ENCODE results near the gene ATP2A1. TPM values are rescaled to one million over a fixed set of nuclear protein-coding genes. Genes with fewer than 3 reads are reported as not detected.

The ATP2A1 gene
- total RNA-seq, 1 experiment from 2014 or later = 10.3 TPM

- Histone ChIP-seq H3K9me2 (ENCODE audit: insufficient read depth) (no peaks in the 10 kb centered on the region), H3K9ac (ENCODE audit: low read length) (peak within 1 kb of the TSS; percentile 79), H3K9me3 (ENCODE audit: control insufficient read depth in 1 of 2, insufficient read depth in 1 of 2, low read depth in 1 of 2, low read length in 2 of 2) (no peaks in the 10 kb centered on the region), H3K4me2 (ENCODE audit: low read length) (peak within 1 kb of the TSS; percentile 100), H3K27ac (ENCODE audit: low read depth, low read length) (peak within 1 kb of the TSS; percentile 98), H4K20me1 (ENCODE audit: insufficient read depth) (no peaks in the 10 kb centered on the region), H3K4me1 (ENCODE audit: control insufficient read depth in 1 of 2, insufficient read depth in 2 of 2, low read length in 2 of 2) (peaks cover 7 to 20% of the 10 kb centered on the region in 2 experiments), H2AFZ (ENCODE audit: low read depth, low read length, poor library complexity, severe bottlenecking) (peak within 1 kb of the TSS; percentile 78), H3K36me3 (ENCODE audit: control insufficient read depth in 1 of 2, insufficient read depth in 2 of 2, low read length in 2 of 2) (0 out of 4 replicates have a peak, but pooled peaks cover 0 to 3% of the 10 kb centered on the region in 2 experiments), H3K4me3 (replicated peaks in 1 of 2; ENCODE audit: low read depth in 1 of 2, low read length in 2 of 2) (peak within 1 kb of the TSS; percentile 60 to 77), H3K79me2 (ENCODE audit: insufficient read depth, low read length) (no peaks in the 10 kb centered on the region; the same call in 1 of the 2 replicates), H3K27me3 (ENCODE audit: insufficient read depth, low read length) (no peaks in the 10 kb centered on the region)
- ChIA-PET RAD21 (ENCODE audit: low non-redundant PET in 1 of 2, low total read pairs in 2 of 2, uncharacterized antibody in 2 of 2, unreplicated experiment in 2 of 2) (interaction anchor here in 1 of 2 experiments (0.7 kb wide), 1 partner anchor 78 kb away, joined by 3 read pairs; no protein-coding TSS in a partner anchor), POLR2A (interaction anchor here (0.6 to 1.4 kb wide), 2 partner anchors 62 to 78 kb away, joined by 3 to 5 read pairs; partner anchors contain the start of gene SH2B1), CTCF (interaction anchor here (1.8 kb wide), 1 partner anchor 20 kb away, joined by 10 read pairs; no protein-coding TSS in a partner anchor)
- intact Hi-C loops (cut with micrococcal nuclease) = loop anchor here (1.0 kb wide), 1 partner anchor 21 kb away; no protein-coding TSS in a partner anchor
- ATAC-seq (peak; percentile 88), DNase-seq (ENCODE audit: low read depth, low spot score) (peak; percentile 92)
- peak; percentile 77 for TF ChIP-seq EGR1 (IDR thresholded peaks at IDR 0.05; ENCODE audit: low read depth)
- no peak for TF ChIP-seq REST (IDR thresholded peaks at IDR 0.05; ENCODE audit: low read depth)
- TF ChIP-seq ZFX (IDR thresholded peaks at IDR 0.05) = no peak
- peak; percentile 94 for TF ChIP-seq ELF1 (IDR thresholded peaks at IDR 0.05; ENCODE audit: borderline replicate concordance, low read depth)
- no peak for TF ChIP-seq FOSL1 (IDR thresholded peaks at IDR 0.05; ENCODE audit: low read depth)
- TF ChIP-seq EZH2 (IDR thresholded peaks at IDR 0.05) = no peak
- no peak for TF ChIP-seq CBX3 (IDR thresholded peaks at IDR 0.05; ENCODE audit: low read depth)
- TF ChIP-seq SIN3A (IDR thresholded peaks at IDR 0.05; ENCODE audit: low read depth) = no peak
- TF ChIP-seq RAD21 (IDR thresholded peaks at IDR 0.05; ENCODE audit: low read depth) = no peak
- peak; percentile 39 for TF ChIP-seq YY1 (IDR thresholded peaks at IDR 0.05; ENCODE audit: extremely low read depth, insufficient replicate concordance, low read depth, low read length)
- peak; percentile 20; the same call in 1 of the 2 replicates for TF ChIP-seq MAX (IDR thresholded peaks at IDR 0.05)
- peak; percentile 57; the same call in 1 of the 2 replicates for TF ChIP-seq SP1 (IDR thresholded peaks at IDR 0.05; ENCODE audit: low read depth)
- TF ChIP-seq ZBTB33 (IDR thresholded peaks at IDR 0.05; ENCODE audit: extremely low read depth, insufficient replicate concordance, low read length) = no peak
- no peak for TF ChIP-seq POLR2AphosphoS5 (IDR thresholded peaks at IDR 0.05; ENCODE audit: low read depth, low read length)
- no peak for TF ChIP-seq ATF3 (IDR thresholded peaks at IDR 0.05)
- TF ChIP-seq POLR2A (IDR thresholded peaks at IDR 0.05; ENCODE audit: borderline replicate concordance, extremely low read depth, insufficient read depth, insufficient read length) = no peak
- no peak for TF ChIP-seq CEBPB (IDR thresholded peaks at IDR 0.05; ENCODE audit: low read depth)
- TF ChIP-seq JUND (IDR thresholded peaks at IDR 0.05) = no peak
- BruUV-seq (replicated peaks) = no TSS peak
These were observed 46.6 kb downstream of the ATP2A1 start, which contains the start of gene RABEP2 for GRCh38 chr16:28924762-28925385. Gene RABEP2 (minus strand): TSS chr16:28925238. CDS start chr16:28925163, 75 bp downstream.

All from HCT116 (cell line).